Right lobe of liver (tissue), 6 donors: Measurements from ENCODE around the gene TSPYL4. TPM values are rescaled to one million over a fixed set of nuclear protein-coding genes. Genes with fewer than 3 reads are reported as not detected.

Source experiments
- ATAC-seq, 4 donors: fragments of 200-7000 bp; cut with Tn5 transposase; one replicate each; pipeline ENCODE4 v1.9.1; 2020; ENCODE audit warnings: mild to moderate bottlenecking in 4 of 4, moderate library complexity in 4 of 4
- DNase-seq, 3 donors: peaks; one replicate each; pipeline ENCODE4 v3.0.0-alpha.2; 2020
- H3K27ac ChIP-seq, 3 donors: fragments of 200-600 bp; one replicate each; pipeline ENCODE4 v1.8.0; 2022
- H3K27me3 ChIP-seq, 2 donors: fragments of 200-600 bp; one replicate each; pipeline ENCODE4 v1.8.0; 2022
- H3K36me3 ChIP-seq, 4 donors: fragments of 200-600 bp; sonication (generic) in 1 of 4; one replicate each; pipeline versions ENCODE4 v1.5.1 to v1.8.0; 2017 to 2022; ENCODE audit warnings: control low read depth in 1 of 4
- H3K4me1 ChIP-seq, 4 donors: fragments of 200-600 bp; sonication (generic) in 1 of 4; one replicate each; pipeline versions ENCODE4 v1.5.1 to v1.8.0; 2017 to 2022; ENCODE audit warnings: control low read depth in 1 of 4
- H3K4me3 ChIP-seq, 3 donors: fragments of 200-600 bp; one replicate each; pipeline ENCODE4 v1.8.0; 2022
- H3K9me3 ChIP-seq, 4 donors: fragments of 200-600 bp; sonication (generic) in 1 of 4; one replicate each; pipeline versions ENCODE4 v1.5.1 to v1.8.0; 2017 to 2022; ENCODE audit warnings: control low read depth in 1 of 4
- POLR2A ChIP-seq: fragments of 450-650 bp; IDR thresholded peaks from one replicate; pipeline ENCODE4 v1.6.1; 2017; ENCODE audit warnings: antibody characterized with exemption, mild to moderate bottlenecking
- WGBS: methylation state at CpG from one replicate; pipeline ENCODE4 v1.1.6; 2018; ENCODE audit warnings: low coverage, low lambda C conversion rate; ENCODE audit not compliant: insufficient coverage; ENCODE audit errors: missing lambda C conversion rate; 5-methylcytosine and 5-hydroxymethylcytosine counted together
- intact Hi-C, 2 donors: fragments of 100-400 bp; cut with DNase I; formaldehyde crosslinking; loops; one replicate each; pipeline versions ENCODE4 v1.11.2 to v1.14.1; 2022
- long read RNA-seq: library from polyadenylated mRNA; unstranded; transcript quantifications from one replicate; pipeline ENCODE4 v2.0.0, GENCODE V29; 2019
- total RNA-seq, 6 experiments: library from RNA; depleted of rRNA in 2 of 6; stranded (reverse); fragments of >200 nt in 2 of 6; fragmentation: NEBNext Ultra II Directional in 3 of 6; extraction: Animal tissue kit (Norgen Biotek cat#: 25700) in 3 of 6; gene quantifications; one replicate each; pipeline versions ENCODE4 v1.1.0 to v1.2.4, GENCODE V29; 2016 to 2023
- TF ChIP-seq, protein P1 (sequence below), 4 donors: fragments of 200-600 bp in 3 of 4; fragments of 450-650 bp in 1 of 4; IDR thresholded peaks; one replicate each; pipeline versions ENCODE4 v1.5.1 to v1.8.0; 2016 to 2022; ENCODE audit warnings: antibody characterized with exemption in 4 of 4, mild to moderate bottlenecking in 2 of 4
- donor health status: DM: no; HTN: yes; CAD: no.
- donor health status: DM: no; HTN: no; CAD: no.
- donor health status: DM: no; HTN: no; CAD: no.
- donor health status: DM: no; HTN: yes; CAD: no.
- donor health status: DM: no; HTN: yes; CAD: no.

The TSPYL4 gene
- total RNA-seq, result 1 to 10 TPM; 2.7 to 8.5 (median 3.5) TPM
- long read RNA-seq, full-length matches to known transcripts, result 2 of 2 reads
- long read RNA-seq, partial matches to known transcripts, result 0 of 2 reads
- long read RNA-seq, other reads (novel, unspliced or antisense), result 0 of 2 reads

DNA sequence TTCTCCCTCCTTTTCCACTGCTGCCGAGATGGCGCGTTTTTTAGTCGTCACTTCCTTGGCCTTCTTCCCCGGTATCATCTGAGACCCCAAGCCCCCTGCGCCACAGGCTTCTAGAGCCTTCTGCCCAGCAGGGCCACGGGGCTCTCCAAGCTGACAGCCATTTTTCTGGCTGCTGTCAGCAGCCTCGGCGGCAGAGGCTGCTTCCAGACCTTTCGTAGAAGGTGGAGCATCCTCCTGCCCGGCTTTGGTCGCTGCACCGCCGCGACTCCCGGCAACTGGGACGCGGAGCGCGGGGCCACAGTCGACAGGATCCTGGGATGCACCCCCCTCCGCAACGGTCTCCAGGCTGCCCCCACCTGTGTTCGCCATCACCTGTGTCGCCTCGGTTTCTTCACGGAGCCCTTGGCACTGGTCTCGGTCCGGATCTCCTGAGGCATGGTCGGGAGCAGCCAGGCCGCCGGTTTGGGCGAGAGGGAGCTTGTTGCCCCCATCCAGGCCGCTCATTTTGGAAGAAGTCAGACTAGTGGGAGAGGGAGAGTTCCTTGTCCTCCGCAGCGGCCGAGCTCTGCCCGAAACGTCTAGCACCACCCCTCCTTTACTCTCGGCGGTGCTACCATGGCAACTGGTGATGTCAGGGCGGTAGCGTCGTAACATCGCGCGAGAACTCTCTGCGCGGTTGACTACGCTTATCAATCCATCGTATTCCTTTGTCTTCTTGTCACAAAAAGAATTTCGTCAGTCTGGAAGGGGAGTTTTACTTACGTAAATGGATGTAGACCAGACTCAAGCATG is at the start of gene TSPYL4:
Gene TSPYL4, minus strand, starts transcription at position 571 of the 792 bp plus-strand sequence. Its CDS starts 67 bp downstream, at position 504.
- ATAC-seq, result peak; percentile 91 to 97 (median 95)
- Histone ChIP-seq H3K4me1 (peaks cover 0 to 55% (median 9%) of the 10 kb centered on the region in 4 donors), H3K4me3 (peak within 1 kb of the TSS; percentile 80 to 94 (median 92)), H3K27ac (peak within 1 kb of the TSS; percentile 84 to 94 (median 94)), H3K9me3 (no peaks in the 10 kb centered on the region), H3K36me3 (no peaks in the 10 kb centered on the region), H3K27me3 (no peaks in the 10 kb centered on the region)
- peak; percentile 94 to 97 (median 96) for DNase-seq
- WGBS, result under 1% methylated on average over 46 of the region's 53 CpGs
- intact Hi-C loops, result no loop called here
- TF ChIP-seq, protein P1, sequence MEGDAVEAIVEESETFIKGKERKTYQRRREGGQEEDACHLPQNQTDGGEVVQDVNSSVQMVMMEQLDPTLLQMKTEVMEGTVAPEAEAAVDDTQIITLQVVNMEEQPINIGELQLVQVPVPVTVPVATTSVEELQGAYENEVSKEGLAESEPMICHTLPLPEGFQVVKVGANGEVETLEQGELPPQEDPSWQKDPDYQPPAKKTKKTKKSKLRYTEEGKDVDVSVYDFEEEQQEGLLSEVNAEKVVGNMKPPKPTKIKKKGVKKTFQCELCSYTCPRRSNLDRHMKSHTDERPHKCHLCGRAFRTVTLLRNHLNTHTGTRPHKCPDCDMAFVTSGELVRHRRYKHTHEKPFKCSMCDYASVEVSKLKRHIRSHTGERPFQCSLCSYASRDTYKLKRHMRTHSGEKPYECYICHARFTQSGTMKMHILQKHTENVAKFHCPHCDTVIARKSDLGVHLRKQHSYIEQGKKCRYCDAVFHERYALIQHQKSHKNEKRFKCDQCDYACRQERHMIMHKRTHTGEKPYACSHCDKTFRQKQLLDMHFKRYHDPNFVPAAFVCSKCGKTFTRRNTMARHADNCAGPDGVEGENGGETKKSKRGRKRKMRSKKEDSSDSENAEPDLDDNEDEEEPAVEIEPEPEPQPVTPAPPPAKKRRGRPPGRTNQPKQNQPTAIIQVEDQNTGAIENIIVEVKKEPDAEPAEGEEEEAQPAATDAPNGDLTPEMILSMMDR (IDR thresholded peaks at IDR 0.05), result no peak
- TF ChIP-seq POLR2A, result peak; percentile 71

DNA sequence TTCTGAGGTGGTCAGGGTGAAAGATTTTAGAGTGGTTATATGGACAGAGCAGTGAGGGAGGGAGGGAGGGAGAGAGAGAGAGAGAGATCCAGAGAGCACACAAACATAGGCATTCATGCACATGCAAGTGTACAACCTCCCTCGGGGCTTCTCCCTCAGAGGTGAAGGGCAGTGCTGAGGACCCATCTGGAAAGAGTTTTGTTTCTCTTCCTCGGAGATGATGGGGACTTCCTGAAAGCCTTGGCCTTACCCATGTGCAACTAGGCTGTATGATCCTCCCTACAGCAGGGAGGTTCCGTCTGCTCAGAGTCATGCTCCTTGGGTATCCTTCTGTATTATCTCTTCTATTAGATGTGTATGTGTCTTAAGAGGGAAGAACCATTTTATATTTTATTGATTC is 47.2 kb upstream of the TSPYL4 start:
- ATAC-seq (peak in 2 of 4 donors; percentile 9 to 25), DNase-seq (no peak)
- intact Hi-C loops, result no loop called here
- Histone ChIP-seq H3K4me1 (peaks cover 0 to 41% (median 17%) of the 10 kb centered on the region in 4 donors), H3K36me3 (no peaks in the 10 kb centered on the region), H3K4me3 (no peak overlapping the region), H3K27me3 (no peaks in the 10 kb centered on the region), H3K9me3 (no peaks in the 10 kb centered on the region), H3K27ac (no peak overlapping the region)
- 90% methylated on average over 2 of the region's 3 CpGs for WGBS
- no peak for TF ChIP-seq POLR2A

DNA sequence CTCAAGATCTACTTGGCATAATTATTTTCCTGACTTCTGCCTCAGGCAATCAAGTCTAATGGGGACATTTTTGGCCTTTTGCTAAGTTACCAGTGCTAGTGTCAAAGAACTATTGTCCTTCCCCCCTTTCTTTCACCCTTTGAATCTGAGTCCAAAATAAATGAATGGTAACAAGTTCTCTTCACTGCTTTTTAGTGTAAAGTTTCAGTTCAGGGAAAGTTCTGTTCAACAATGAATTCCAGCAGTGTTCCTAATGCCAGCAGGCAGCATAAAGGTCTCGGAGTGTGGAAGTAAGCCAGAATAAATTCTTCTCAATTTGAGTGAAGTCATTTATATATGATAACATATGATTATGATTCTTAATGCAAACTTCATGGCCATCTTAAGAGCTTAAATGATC is 46.7 kb upstream of the TSPYL4 start:
- Histone ChIP-seq H3K9me3 (no peaks in the 10 kb centered on the region), H3K27ac (no peak overlapping the region)
- WGBS, result 68% methylated on average over 1 of the region's 1 CpG

DNA sequence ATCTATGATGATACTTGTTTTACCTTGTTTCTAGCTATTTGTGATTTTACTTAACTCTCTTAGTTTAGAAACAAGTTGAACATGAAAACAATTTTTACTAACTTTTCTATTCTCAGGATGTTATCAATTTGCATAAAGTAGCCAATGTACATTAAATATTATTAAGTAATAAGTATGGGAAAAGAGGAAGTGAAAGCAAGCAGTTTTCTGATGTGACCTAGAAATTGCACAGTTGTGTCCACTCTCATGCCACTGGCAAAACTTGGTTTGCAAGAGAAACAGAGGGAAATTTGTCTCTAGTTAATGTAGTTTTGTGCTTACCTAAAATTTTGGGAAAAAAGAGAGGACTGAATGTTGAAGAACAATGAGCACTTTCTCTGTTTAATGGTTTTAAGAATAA is 45.1 kb upstream of the TSPYL4 start:
- DNase-seq (no peak), ATAC-seq (no peak)
- Histone ChIP-seq H3K27ac (no peak overlapping the region), H3K9me3 (no peaks in the 10 kb centered on the region), H3K27me3 (no peaks in the 10 kb centered on the region), H3K36me3 (no peaks in the 10 kb centered on the region), H3K4me1 (peaks cover 0 to 24% (median 7%) of the 10 kb centered on the region in 4 donors), H3K4me3 (no peak overlapping the region)
- TF ChIP-seq, protein P1 (IDR thresholded peaks at IDR 0.05), result no peak
- no peak for TF ChIP-seq POLR2A
- intact Hi-C loops, result no loop called here

More for the DNA sequence above, 46.7 kb upstream of the TSPYL4 start:
- intact Hi-C loops, result no loop called here
- H3K27me3 ChIP-seq, result no peaks in the 10 kb centered on the region
- H3K4me1 ChIP-seq, result peaks cover 0 to 40% (median 14%) of the 10 kb centered on the region in 4 donors
- ATAC-seq (peak in 1 of 4 donors; percentile 18), DNase-seq (no peak)
- no peaks in the 10 kb centered on the region for H3K36me3 ChIP-seq
- no peak for TF ChIP-seq POLR2A
- TF ChIP-seq, protein P1 (IDR thresholded peaks at IDR 0.05), result no peak
- no peak overlapping the region for H3K4me3 ChIP-seq

DNA sequence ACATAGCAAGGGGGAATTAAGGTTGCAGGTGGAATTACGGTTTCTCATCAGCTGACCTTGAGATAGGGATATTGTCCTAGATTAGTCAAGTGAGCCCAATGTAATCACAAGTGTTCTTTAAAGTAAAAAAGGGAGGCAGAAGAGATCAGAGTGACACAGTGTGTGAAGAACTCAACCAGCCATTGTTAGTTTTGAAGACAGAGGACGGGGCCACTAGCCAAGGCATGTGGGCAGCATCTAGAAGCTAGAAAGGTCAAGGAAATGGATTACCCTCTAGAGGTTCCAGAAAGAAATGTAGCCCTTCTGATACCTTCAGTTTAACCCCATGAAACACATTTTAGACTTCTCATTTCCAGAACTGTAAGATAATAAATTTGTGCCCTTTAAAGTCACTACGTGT is 44.4 kb upstream of the TSPYL4 start:
- WGBS, result 100% methylated on average over 3 of the region's 3 CpGs
- H3K4me1 ChIP-seq, result peaks cover 0 to 24% (median 6%) of the 10 kb centered on the region in 4 donors

More for the DNA sequence above, 44.4 kb upstream of the TSPYL4 start:
- no peak for TF ChIP-seq POLR2A
- TF ChIP-seq, protein P1 (IDR thresholded peaks at IDR 0.05), result no peak
- intact Hi-C loops, result no loop called here
- DNase-seq (no peak), ATAC-seq (no peak)
- Histone ChIP-seq H3K4me3 (no peak overlapping the region), H3K27me3 (no peaks in the 10 kb centered on the region), H3K9me3 (no peaks in the 10 kb centered on the region), H3K27ac (no peak overlapping the region), H3K36me3 (no peaks in the 10 kb centered on the region)
